ENCODE measurements around the gene TRIM22. TPM values are rescaled to one million over a fixed set of nuclear protein-coding genes. Genes with fewer than 3 reads are reported as not detected.
"Not testable (repeated sequence)": the region's sequence is repeated elsewhere in the genome, so short reads cannot be mapped to it uniquely, and the experiment has no call there.

The TRIM22 gene
- total RNA-seq, 4 donors from 2014 or later, result 16.0 to 51.9 (median 32.1) TPM

DNA sequence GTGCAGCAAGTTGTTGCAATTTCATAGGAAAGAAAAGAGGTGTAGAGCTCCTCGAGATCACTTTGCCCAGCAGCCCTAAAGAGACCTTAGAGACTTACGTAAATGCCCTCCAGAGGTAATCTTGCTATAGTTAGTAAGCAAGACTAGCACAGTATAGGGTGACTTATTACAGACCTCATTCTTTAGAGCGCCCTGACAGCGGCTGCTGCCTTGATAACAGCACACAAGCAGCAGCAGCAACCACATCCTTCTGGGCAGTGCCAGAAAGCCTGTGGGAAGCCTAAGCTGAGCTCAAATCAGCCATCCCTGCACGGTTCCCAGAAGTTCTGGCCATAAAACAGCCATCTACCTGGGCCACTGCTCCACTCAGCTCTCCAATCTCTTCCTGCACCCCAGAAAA is 24.1 kb downstream of the TRIM22 start:
- Histone ChIP-seq H3K4me1 (no peaks in the 10 kb centered on the region), H3K27ac (no peak overlapping the region), H3K9me3 (no peaks in the 10 kb centered on the region), H3K27me3 (no peaks in the 10 kb centered on the region), H3K4me3 (no peak overlapping the region), H3K36me3 (peaks cover 0 to 17% (median 1%) of the 10 kb centered on the region in 3 donors)
- no peak for DNase-seq
- intact Hi-C loops (cut with DNase I), result no loop called here
- TF ChIP-seq, protein P1, sequence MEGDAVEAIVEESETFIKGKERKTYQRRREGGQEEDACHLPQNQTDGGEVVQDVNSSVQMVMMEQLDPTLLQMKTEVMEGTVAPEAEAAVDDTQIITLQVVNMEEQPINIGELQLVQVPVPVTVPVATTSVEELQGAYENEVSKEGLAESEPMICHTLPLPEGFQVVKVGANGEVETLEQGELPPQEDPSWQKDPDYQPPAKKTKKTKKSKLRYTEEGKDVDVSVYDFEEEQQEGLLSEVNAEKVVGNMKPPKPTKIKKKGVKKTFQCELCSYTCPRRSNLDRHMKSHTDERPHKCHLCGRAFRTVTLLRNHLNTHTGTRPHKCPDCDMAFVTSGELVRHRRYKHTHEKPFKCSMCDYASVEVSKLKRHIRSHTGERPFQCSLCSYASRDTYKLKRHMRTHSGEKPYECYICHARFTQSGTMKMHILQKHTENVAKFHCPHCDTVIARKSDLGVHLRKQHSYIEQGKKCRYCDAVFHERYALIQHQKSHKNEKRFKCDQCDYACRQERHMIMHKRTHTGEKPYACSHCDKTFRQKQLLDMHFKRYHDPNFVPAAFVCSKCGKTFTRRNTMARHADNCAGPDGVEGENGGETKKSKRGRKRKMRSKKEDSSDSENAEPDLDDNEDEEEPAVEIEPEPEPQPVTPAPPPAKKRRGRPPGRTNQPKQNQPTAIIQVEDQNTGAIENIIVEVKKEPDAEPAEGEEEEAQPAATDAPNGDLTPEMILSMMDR (IDR thresholded peaks at IDR 0.05), result no peak
- no peak for TF ChIP-seq POLR2A (IDR thresholded peaks at IDR 0.05)
- 65 to 77% methylated on average over 5 of the region's 5 CpGs for WGBS, 2 donors

GRCh38 chr11:5716518-5716917 is 26.9 kb downstream of the TRIM22 start:
- WGBS, 2 donors, result 63 to 75% methylated on average over 1 of the region's 1 CpG
- H3K4me3 ChIP-seq; intact Hi-C loops (cut with DNase I); DNase-seq; H3K9me3 ChIP-seq; H3K27ac ChIP-seq; H3K27me3 ChIP-seq; H3K36me3 ChIP-seq; H3K4me1 ChIP-seq: not testable (repeated sequence)

DNA sequence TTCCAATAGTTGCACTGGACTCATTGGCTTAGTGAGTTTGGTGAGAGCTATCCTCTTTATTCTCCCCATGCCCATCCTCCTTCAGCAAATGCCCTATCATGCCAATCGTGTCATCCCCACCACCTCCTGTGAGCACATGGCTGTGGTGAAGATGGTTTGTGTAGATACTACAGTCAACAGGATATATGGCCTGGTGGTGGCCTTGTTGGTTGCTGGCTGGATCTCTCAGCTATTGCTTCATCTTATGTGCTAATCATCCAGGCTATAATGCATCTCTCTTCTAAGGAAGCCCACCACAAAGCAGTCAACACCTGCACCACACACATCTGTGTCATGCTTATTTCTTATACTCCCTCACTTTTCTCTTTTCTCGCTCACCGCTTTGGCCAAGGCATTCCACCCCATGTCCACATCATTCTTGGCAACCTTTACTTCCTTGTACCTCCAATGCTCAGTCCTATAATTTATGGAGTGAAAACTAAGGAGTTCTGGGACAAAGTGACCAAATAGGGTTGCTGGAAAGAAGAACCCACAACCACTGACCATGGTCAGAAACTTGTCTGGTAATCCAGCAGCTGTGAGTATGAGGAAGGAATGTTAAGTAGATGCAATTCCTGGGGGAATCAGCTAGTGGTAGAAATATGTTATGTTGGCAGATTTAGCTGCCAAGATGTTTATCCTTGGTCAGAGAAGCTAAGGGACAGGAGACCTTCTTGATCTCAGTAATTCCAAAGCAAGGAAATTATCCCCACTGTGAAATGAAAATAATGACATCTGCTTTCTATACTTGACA is 30.3 kb downstream of the TRIM22 start:
- TF ChIP-seq POLR2A (IDR thresholded peaks at IDR 0.05), result no peak
- TF ChIP-seq, protein P1 (IDR thresholded peaks at IDR 0.05), result no peak
- WGBS, 2 donors, result 95 to 97% methylated on average over 3 of the region's 3 CpGs
- intact Hi-C loops (cut with DNase I), result no loop called here

DNA sequence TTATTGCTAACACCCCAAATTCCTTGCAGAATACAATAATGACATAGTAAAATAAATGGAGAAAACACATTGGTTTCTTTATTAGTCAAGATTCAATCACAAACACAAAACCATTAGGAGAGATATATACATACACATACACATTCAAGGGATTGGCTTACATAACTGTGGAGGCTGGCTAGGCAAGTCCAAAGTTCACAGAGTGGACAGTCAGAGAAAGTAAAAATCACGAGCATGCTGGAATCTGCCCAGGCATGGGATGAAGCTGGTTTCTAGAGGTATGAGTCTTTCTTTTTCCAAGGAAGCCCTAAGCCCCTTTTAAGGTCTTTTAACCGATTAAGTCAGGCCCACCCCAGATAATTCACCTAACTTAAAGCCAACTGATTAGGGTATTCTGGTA is 33.0 kb downstream of the TRIM22 start:
- 56 to 64% methylated on average over 2 of the region's 2 CpGs for WGBS, 2 donors
- TF ChIP-seq, protein P1 (IDR thresholded peaks at IDR 0.05), result no peak
- no peak for TF ChIP-seq POLR2A (IDR thresholded peaks at IDR 0.05)
- Histone ChIP-seq H3K9me3 (no peaks in the 10 kb centered on the region), H3K4me3 (no peak overlapping the region), H3K27me3 (no peaks in the 10 kb centered on the region), H3K27ac (no peak overlapping the region), H3K4me1 (no peaks in the 10 kb centered on the region), H3K36me3 (no peaks in the 10 kb centered on the region)
- DNase-seq, result no peak
- intact Hi-C loops (cut with DNase I), result no loop called here

More for the DNA sequence above, 30.3 kb downstream of the TRIM22 start:
- H3K36me3 ChIP-seq, result no peaks in the 10 kb centered on the region
- no peak overlapping the region for H3K27ac ChIP-seq
- no peaks in the 10 kb centered on the region for H3K27me3 ChIP-seq
- no peak overlapping the region for H3K4me3 ChIP-seq
- no peaks in the 10 kb centered on the region for H3K4me1 ChIP-seq
- H3K9me3 ChIP-seq, result no peaks in the 10 kb centered on the region
- DNase-seq, result no peak

DNA sequence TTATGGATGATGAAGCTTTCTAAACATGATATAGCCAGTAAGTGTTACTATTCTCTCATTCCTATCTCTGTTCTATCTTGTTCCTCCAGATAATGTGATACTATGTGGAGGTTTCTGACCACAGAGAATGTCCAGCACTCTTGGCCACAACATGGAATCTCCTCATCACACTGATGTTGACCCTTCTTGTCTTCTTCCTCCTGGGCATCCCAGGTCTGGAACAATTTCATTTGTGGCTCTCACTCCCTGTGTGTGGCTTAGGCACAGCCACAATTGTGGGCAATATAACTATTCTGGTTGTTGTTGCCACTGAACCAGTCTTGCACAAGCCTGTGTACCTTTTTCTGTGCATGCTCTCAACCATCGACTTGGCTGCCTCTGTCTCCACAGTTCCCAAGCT is 36.8 kb downstream of the TRIM22 start:
- Histone ChIP-seq H3K4me3 (no peak overlapping the region), H3K27ac (no peak overlapping the region), H3K36me3 (no peaks in the 10 kb centered on the region), H3K4me1 (no peaks in the 10 kb centered on the region), H3K9me3 (no peaks in the 10 kb centered on the region), H3K27me3 (no peaks in the 10 kb centered on the region)
- intact Hi-C loops (cut with DNase I), result no loop called here
- DNase-seq, result no peak
- 80 to 83% methylated on average over 1 of the region's 1 CpG for whole genome bisulfite sequencing, 2 donors
- no peak for TF ChIP-seq POLR2A (IDR thresholded peaks at IDR 0.05)
- TF ChIP-seq, protein P1 (IDR thresholded peaks at IDR 0.05), result no peak
